Measurements from ENCODE around the gene XNDC1N.

GRCh38 chr11:71963468-71963867 is 35.1 kb upstream of the XNDC1N start:
- TF ChIP-seq CCAR2 (IDR thresholded peaks at IDR 0.05; ENCODE audit: low read depth, low read length): no peak
- no peak for TF ChIP-seq UBTF (IDR thresholded peaks at IDR 0.05; ENCODE audit: borderline replicate concordance in 1 of 2, low read depth in 2 of 2, low read length in 2 of 2)
- no peak for TF ChIP-seq JUNB (CRISPR knock-in tag; conservative IDR thresholded peaks at IDR 0.05)
- TF ChIP-seq ZHX1 (conservative IDR thresholded peaks at IDR 0.05; ENCODE audit: low read length): no peak
- TF ChIP-seq MNT (conservative IDR thresholded peaks at IDR 0.05): no peak
- no peak for TF ChIP-seq CTCF (IDR thresholded peaks at IDR 0.05 in 2 of 3, conservative IDR thresholded peaks at IDR 0.05 in 1 of 3; ENCODE audit: insufficient read depth in 2 of 3, low read depth in 1 of 3, low read length in 3 of 3)
- TF ChIP-seq SMARCA5 (IDR thresholded peaks at IDR 0.05): no peak
- TF ChIP-seq ETV6 (IDR thresholded peaks at IDR 0.05; ENCODE audit: borderline replicate concordance in 1 of 2, low read depth in 2 of 2, low read length in 1 of 2): no peak
- TF ChIP-seq ETV6 (CRISPR knock-in tag; IDR thresholded peaks at IDR 0.05; ENCODE audit: borderline replicate concordance): no peak
